HepG2 (cell line): Measurements from ENCODE around the gene TNFSF12. TPM values are rescaled to one million over a fixed set of nuclear protein-coding genes. Genes with fewer than 3 reads are reported as not detected.

Experiments
- ATAC-seq: fragments of 200-7000 bp; cut with Tn5 transposase; 3 replicates; pipeline ENCODE4 v1.9.1; 2020; ENCODE audit warnings: mild to moderate bottlenecking, moderate library complexity
- BruUV-seq: library from RNA; stranded (reverse); fragments of 400-500 nt; replicated peaks from 2 replicates; lab custom pipeline; 2021; lab: Mats Ljungman, UMichigan
- CTCF ChIA-PET: fragments of 300-600 bp; formaldehyde crosslinking; extraction: SDS; loops from one replicate; lab custom pipeline; 2021; ENCODE audit warnings: low total read pairs, inconsistent platforms, low intra/inter-chr PET ratio; lab: Yijun Ruan, JAX
- POLR2A ChIA-PET: fragments of 350-600 bp; sonication (Branson Sonifier 250); formaldehyde crosslinking; loops from one replicate; lab custom pipeline; 2020; ENCODE audit warnings: antibody characterized with exemption, inconsistent platforms; lab: Yijun Ruan, JAX
- DNase-seq: peaks from one replicate; pipeline ENCODE4 v3.0.0-alpha.2; 2015; ENCODE audit warnings: low spot score
- FAIRE-seq: peaks from 3 replicates; lab custom pipeline; 2011; peaks lifted over from hg19 to GRCh38; lab: Jason Lieb, UNC
- H2AFZ ChIP-seq: one replicate; pipeline ENCODE4 v1.6.1; 2011; ENCODE audit warnings: low read length, inconsistent platforms
- H3K27ac ChIP-seq: fragments of 300-600 bp; 3 replicates; pipeline ENCODE4 v1.8.0; 2011; ENCODE audit warnings: mixed run types, mild to moderate bottlenecking, mixed read lengths, low read length, inconsistent platforms; ENCODE audit not compliant: insufficient read depth; ENCODE audit errors: extremely low read length
- H3K27me3 ChIP-seq, 2 experiments: fragments of 200-600 bp in 1 of 2; 2 replicates in 1 of 2; 3 replicates in 1 of 2; pipeline versions ENCODE4 v1.6.0 to v1.8.0; 2011; ENCODE audit warnings: low read length in 2 of 2, mild to moderate bottlenecking in 2 of 2, moderate library complexity in 2 of 2, inconsistent platforms in 1 of 2; ENCODE audit not compliant: insufficient read depth in 2 of 2, control insufficient read depth in 1 of 2
- H3K36me3 ChIP-seq, 2 experiments: fragments of 200-600 bp in 1 of 2; replicated peaks in 1 of 2; 2 replicates in 1 of 2; 3 replicates in 1 of 2; pipeline versions ENCODE4 v1.5.1 to v1.8.0; 2011; ENCODE audit warnings: low read length in 2 of 2, inconsistent platforms in 1 of 2; ENCODE audit not compliant: insufficient read depth in 2 of 2, control insufficient read depth in 1 of 2
- H3K4me1 ChIP-seq: 2 replicates; pipeline ENCODE4 v1.5.1; 2012; ENCODE audit warnings: low read length, inconsistent platforms; ENCODE audit not compliant: insufficient read depth
- H3K4me2 ChIP-seq: 2 replicates; pipeline ENCODE4 v1.6.0; 2011; ENCODE audit warnings: low read depth, low read length, inconsistent platforms
- H3K4me3 ChIP-seq, 3 experiments: fragments of 200-600 bp in 1 of 3; sonication (generic), shearing (Covaris generic) in 1 of 3; replicated peaks in 1 of 3; 2 replicates each; pipeline ENCODE4 v1.5.1; 2011 to 2016; ENCODE audit warnings: low read length in 3 of 3, inconsistent platforms in 2 of 3, low read depth in 2 of 3, mild to moderate bottlenecking in 2 of 3, control low read depth in 1 of 3, mixed read lengths in 1 of 3; ENCODE audit not compliant: insufficient read depth in 1 of 3
- H3K79me2 ChIP-seq: one replicate; pipeline ENCODE4 v1.6.1; 2011; ENCODE audit warnings: low read length, inconsistent platforms; ENCODE audit not compliant: insufficient read depth
- H3K9ac ChIP-seq: 2 replicates; pipeline ENCODE4 v1.6.0; 2011; ENCODE audit warnings: mild to moderate bottlenecking, low read depth, low read length, inconsistent platforms; ENCODE audit not compliant: insufficient read depth
- H3K9me3 ChIP-seq: 2 replicates; pipeline ENCODE4 v1.5.1; 2012; ENCODE audit warnings: mild to moderate bottlenecking, low read length
- H4K20me1 ChIP-seq: 2 replicates; pipeline ENCODE4 v1.6.0; 2011; ENCODE audit warnings: inconsistent platforms, mild to moderate bottlenecking, low read length, moderate library complexity; ENCODE audit not compliant: insufficient read depth
- HNF4G ChIP-seq, 2 experiments: sonication (generic) in 1 of 2; formaldehyde crosslinking in 1 of 2; IDR thresholded peaks; 2 replicates each; pipeline versions ENCODE4 v1.4.0 to v1.6.1; 2011 to 2020; ENCODE audit warnings: borderline replicate concordance in 2 of 2, low read depth in 2 of 2, mild to moderate bottlenecking in 2 of 2, low read length in 1 of 2, missing genetic modification reagents in 1 of 2, moderate library complexity in 1 of 2
- PCBP1 ChIP-seq: fragments of 200-400 bp; formaldehyde crosslinking; IDR thresholded peaks from 2 replicates; pipeline ENCODE4 v1.6.1; 2017; ENCODE audit warnings: mild to moderate bottlenecking, low read depth, low read length, borderline replicate concordance
- SAP130 ChIP-seq: IDR thresholded peaks from 2 replicates; pipeline ENCODE4 v1.6.1; 2016; ENCODE audit warnings: low read depth
- SP4 ChIP-seq: sonication (generic); formaldehyde crosslinking; IDR thresholded peaks from 2 replicates; pipeline ENCODE4 v1.8.1; 2023; ENCODE audit warnings: mild to moderate bottlenecking, missing genetic modification reagents
- YEATS2 ChIP-seq: sonication (generic); formaldehyde crosslinking; IDR thresholded peaks from 2 replicates; pipeline ENCODE4 v1.4.0; 2020; ENCODE audit warnings: missing genetic modification reagents, borderline replicate concordance
- ZNF235 ChIP-seq: sonication (generic); formaldehyde crosslinking; IDR thresholded peaks from 2 replicates; pipeline ENCODE4 v1.8.1; 2023; ENCODE audit warnings: mild to moderate bottlenecking, missing genetic modification reagents, borderline replicate concordance
- ZNF546 ChIP-seq: sonication (generic); formaldehyde crosslinking; conservative IDR thresholded peaks from 2 replicates; pipeline ENCODE4 v1.8.1; 2023; ENCODE audit warnings: mild to moderate bottlenecking, missing genetic modification reagents
- ZNF557 ChIP-seq: sonication (generic); formaldehyde crosslinking; IDR thresholded peaks from 2 replicates; pipeline ENCODE4 v1.4.0; 2020; ENCODE audit warnings: missing genetic modification reagents
- ZNF614 ChIP-seq: IDR thresholded peaks from 2 replicates; pipeline ENCODE4 v1.6.1; 2018; ENCODE audit warnings: missing biosample characterization, missing genetic modification reagents, inconsistent platforms, borderline replicate concordance
- WGBS: methylation state at CpG from one replicate; pipeline ENCODE4 v1.1.6; 2017; ENCODE audit warnings: low lambda C conversion rate; 5-methylcytosine and 5-hydroxymethylcytosine counted together
- in situ Hi-C: cut with HindIII; loops from 2 replicates; pipeline ENCODE4 v1.10.0; 2017; ENCODE audit warnings: low pct_unique_long_range_greater_than_20kb; ENCODE audit not compliant: extremely low pct_ligation_motif_present
- intact Hi-C: fragments of 100-400 bp; cut with micrococcal nuclease; formaldehyde crosslinking; loops from one replicate; pipeline ENCODE4 v1.10.0; 2022; ENCODE audit not compliant: unreplicated experiment
- polyA plus RNA-seq, 8 experiments: library from polyadenylated mRNA; depleted of rRNA in 3 of 8; stranded (reverse) in 7 of 8; unstranded in 1 of 8; fragments of >200 nt; fragmentation: Illumina TruSeq in 4 of 8; extraction: Trizol in 4 of 8; gene quantifications; 2 replicates each; pipeline versions ENCODE4 v1.2.1 to v1.2.3, GENCODE V29; 2011 to 2016; ENCODE audit warnings: low read depth in 4 of 8, missing spikeins in 1 of 8, mixed read lengths in 1 of 8; ENCODE audit not compliant: insufficient read depth in 1 of 8
- total RNA-seq, 5 experiments: library from RNA; depleted of rRNA; stranded (reverse); fragments of >200 nt; fragmentation: Illumina TruSeq; extraction: Trizol; gene quantifications; 2 replicates each; pipeline ENCODE4 v1.2.3, GENCODE V29; 2016; ENCODE audit warnings: low read depth in 1 of 5
- TF ChIP-seq, protein P1 (sequence below): IDR thresholded peaks from 2 replicates; pipeline ENCODE4 v1.6.1; 2018; ENCODE audit warnings: missing genetic modification reagents, mild to moderate bottlenecking, missing compliant biosample characterization
- TF ChIP-seq, protein P2 (sequence below): sonication (generic); formaldehyde crosslinking; IDR thresholded peaks from 2 replicates; pipeline ENCODE4 v1.9.0; 2022; ENCODE audit warnings: low read depth, missing genetic modification reagents
- TF ChIP-seq, protein P3 (sequence below): IDR thresholded peaks from 2 replicates; pipeline ENCODE4 v1.6.1; 2012; ENCODE audit warnings: inconsistent platforms

TNFSF12 gene
- total and polyA plus RNA-seq, 2 of the 13 experiments (the other 11 are each of a cell fraction or from before 2014, with no cell fraction given): 0.93 to 7.2 TPM

DNA sequence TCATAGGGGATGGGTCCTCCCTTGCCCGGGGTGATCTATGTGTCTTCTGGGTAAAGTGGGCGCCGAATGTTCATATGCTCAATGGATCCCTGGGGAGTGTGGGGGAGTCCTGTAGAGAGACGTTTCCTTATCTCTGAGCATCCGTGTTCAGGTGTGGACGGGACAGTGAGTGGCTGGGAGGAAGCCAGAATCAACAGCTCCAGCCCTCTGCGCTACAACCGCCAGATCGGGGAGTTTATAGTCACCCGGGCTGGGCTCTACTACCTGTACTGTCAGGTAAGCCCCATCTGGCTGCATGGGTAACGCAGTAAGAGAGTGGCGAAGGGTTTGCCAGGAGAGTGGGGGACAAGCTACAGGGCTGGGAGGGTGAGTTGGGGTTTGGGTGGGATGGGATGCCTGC is 7.8 kb downstream of the TNFSF12 start:
- Histone ChIP-seq H3K27me3 (no peaks in the 10 kb centered on the region; a peak in 1 of 5 replicates), H4K20me1 (no peaks in the 10 kb centered on the region), H2AFZ (no peak overlapping the region), H3K9ac (peak overlapping the region; percentile 31; the same call in 1 of the 2 replicates), H3K4me2 (peak overlapping the region; percentile 91), H3K4me1 (peaks cover 58% of the 10 kb centered on the region), H3K9me3 (no peaks in the 10 kb centered on the region), H3K27ac (no peak overlapping the region), H3K4me3 (peak overlapping the region in 1 of 3 experiments; percentile 92; a peak in 2 of 6 replicates), H3K36me3 (no peaks in the 10 kb centered on the region), H3K79me2 (no peaks in the 10 kb centered on the region)
- WGBS: 66% methylated on average over 12 of the region's 12 CpGs
- ATAC-seq (no peak), DNase-seq (no peak), FAIRE-seq (no peak)
- in situ Hi-C loops (loop anchor here (5.0 kb wide), 1 partner anchor 44 kb away; no protein-coding TSS in a partner anchor), intact Hi-C loops (no loop called here)
- no TSS peak for BruUV-seq
- POLR2A ChIA-PET: interaction anchor here (0.5 to 4.8 kb wide), 7 partner anchors 8 to 274 kb away, joined by 3 to 33 read pairs (median 3); partner anchors contain the start of genes TMEM256, TNFSF12 and TP53
- no peak for TF ChIP-seq SP4 (CRISPR knock-in tag)
- no peak for TF ChIP-seq YEATS2 (CRISPR knock-in tag)
- 0 out of 2 replicates have a peak, but pooled peaks have one; percentile 9 for TF ChIP-seq ZNF557 (CRISPR knock-in tag)
- CTCF ChIA-PET: no interaction called here

DNA sequence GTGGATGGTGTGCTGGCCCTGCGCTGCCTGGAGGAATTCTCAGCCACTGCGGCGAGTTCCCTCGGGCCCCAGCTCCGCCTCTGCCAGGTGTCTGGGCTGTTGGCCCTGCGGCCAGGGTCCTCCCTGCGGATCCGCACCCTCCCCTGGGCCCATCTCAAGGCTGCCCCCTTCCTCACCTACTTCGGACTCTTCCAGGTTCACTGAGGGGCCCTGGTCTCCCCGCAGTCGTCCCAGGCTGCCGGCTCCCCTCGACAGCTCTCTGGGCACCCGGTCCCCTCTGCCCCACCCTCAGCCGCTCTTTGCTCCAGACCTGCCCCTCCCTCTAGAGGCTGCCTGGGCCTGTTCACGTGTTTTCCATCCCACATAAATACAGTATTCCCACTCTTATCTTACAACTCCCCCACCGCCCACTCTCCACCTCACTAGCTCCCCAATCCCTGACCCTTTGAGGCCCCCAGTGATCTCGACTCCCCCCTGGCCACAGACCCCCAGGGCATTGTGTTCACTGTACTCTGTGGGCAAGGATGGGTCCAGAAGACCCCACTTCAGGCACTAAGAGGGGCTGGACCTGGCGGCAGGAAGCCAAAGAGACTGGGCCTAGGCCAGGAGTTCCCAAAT is 8.4 kb downstream of the TNFSF12 start:
- H3K4me2 ChIP-seq: peak overlapping the region; percentile 91
- TF ChIP-seq ZNF614 (CRISPR knock-in tag) (peak; percentile 45; the same call in 1 of the 2 replicates), ZNF546 (CRISPR knock-in tag) (0 out of 2 replicates have a peak, but pooled peaks have one; percentile 32), HNF4G (IDR thresholded peaks at IDR 0.05; ENCODE audit: borderline replicate concordance, low read depth, low read length) (0 out of 2 replicates have a peak, but pooled peaks have one; percentile 2), HNF4G (CRISPR knock-in tag; IDR thresholded peaks at IDR 0.05; ENCODE audit: borderline replicate concordance, low read depth) (no peak), ZNF235 (CRISPR knock-in tag) (no peak), PCBP1 (no peak), SAP130 (CRISPR knock-in tag) (peak; percentile 70)
- TF ChIP-seq, protein P1, sequence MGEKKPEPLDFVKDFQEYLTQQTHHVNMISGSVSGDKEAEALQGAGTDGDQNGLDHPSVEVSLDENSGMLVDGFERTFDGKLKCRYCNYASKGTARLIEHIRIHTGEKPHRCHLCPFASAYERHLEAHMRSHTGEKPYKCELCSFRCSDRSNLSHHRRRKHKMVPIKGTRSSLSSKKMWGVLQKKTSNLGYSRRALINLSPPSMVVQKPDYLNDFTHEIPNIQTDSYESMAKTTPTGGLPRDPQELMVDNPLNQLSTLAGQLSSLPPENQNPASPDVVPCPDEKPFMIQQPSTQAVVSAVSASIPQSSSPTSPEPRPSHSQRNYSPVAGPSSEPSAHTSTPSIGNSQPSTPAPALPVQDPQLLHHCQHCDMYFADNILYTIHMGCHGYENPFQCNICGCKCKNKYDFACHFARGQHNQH: peak; percentile 7; the same call in 1 of the 2 replicates
- TF ChIP-seq, protein P2, sequence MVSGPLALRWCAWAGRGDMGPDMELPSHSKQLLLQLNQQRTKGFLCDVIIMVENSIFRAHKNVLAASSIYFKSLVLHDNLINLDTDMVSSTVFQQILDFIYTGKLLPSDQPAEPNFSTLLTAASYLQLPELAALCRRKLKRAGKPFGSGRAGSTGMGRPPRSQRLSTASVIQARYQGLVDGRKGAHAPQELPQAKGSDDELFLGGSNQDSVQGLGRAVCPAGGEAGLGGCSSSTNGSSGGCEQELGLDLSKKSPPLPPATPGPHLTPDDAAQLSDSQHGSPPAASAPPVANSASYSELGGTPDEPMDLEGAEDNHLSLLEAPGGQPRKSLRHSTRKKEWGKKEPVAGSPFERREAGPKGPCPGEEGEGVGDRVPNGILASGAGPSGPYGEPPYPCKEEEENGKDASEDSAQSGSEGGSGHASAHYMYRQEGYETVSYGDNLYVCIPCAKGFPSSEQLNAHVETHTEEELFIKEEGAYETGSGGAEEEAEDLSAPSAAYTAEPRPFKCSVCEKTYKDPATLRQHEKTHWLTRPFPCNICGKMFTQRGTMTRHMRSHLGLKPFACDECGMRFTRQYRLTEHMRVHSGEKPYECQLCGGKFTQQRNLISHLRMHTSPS (CRISPR knock-in tag): 0 out of 2 replicates have a peak, but pooled peaks have one; percentile 36
- TF ChIP-seq, protein P3, sequence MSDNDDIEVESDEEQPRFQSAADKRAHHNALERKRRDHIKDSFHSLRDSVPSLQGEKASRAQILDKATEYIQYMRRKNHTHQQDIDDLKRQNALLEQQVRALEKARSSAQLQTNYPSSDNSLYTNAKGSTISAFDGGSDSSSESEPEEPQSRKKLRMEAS: peak; percentile 46; the same call in 1 of the 2 replicates

More for the DNA sequence above, 8.4 kb downstream of the TNFSF12 start:
- WGBS: 2% methylated on average over 15 of the region's 19 CpGs
- in situ Hi-C loops (loop anchor here (5.0 kb wide), 1 partner anchor 45 kb away; no protein-coding TSS in a partner anchor), intact Hi-C loops (no loop called here)
- Histone ChIP-seq H3K9ac (peak overlapping the region; percentile 31; the same call in 1 of the 2 replicates), H3K27ac (no peak overlapping the region), H3K9me3 (no peaks in the 10 kb centered on the region), H3K27me3 (no peaks in the 10 kb centered on the region; a peak in 1 of 5 replicates), H3K36me3 (no peaks in the 10 kb centered on the region), H3K4me3 (peak overlapping the region; percentile 51 to 92 (median 58)), H2AFZ (no peak overlapping the region), H4K20me1 (no peaks in the 10 kb centered on the region), H3K79me2 (peaks cover 2% of the 10 kb centered on the region), H3K4me1 (peaks cover 52% of the 10 kb centered on the region)
- DNase-seq (peak; percentile 42), FAIRE-seq (no peak), ATAC-seq (peak; percentile 44)
- CTCF ChIA-PET: no interaction called here
- no TSS peak for BruUV-seq
- POLR2A ChIA-PET: interaction anchor here (0.5 to 4.8 kb wide), 11 partner anchors 9 to 275 kb away, joined by 3 to 33 read pairs (median 3); partner anchors contain the start of genes MPDU1, TMEM256, TNFSF12 and TP53
